A673 (cell line): ENCODE results near the gene ARHGAP26. TPM values are rescaled to one million over a fixed set of nuclear protein-coding genes. Genes with fewer than 3 reads are reported as not detected.

Experiments
- BruUV-seq: library from RNA; stranded (reverse); fragments of 400-500 nt; replicated peaks from 2 replicates; lab custom pipeline; 2021; lab: Mats Ljungman, UMichigan
- CTCF ChIA-PET: fragments of 300-600 bp; sonication (Branson Sonifier 250); formaldehyde crosslinking; loops from one replicate; lab custom pipeline; 2022; ENCODE audit warnings: antibody characterized with exemption; lab: Charles Lee
- POLR2A ChIA-PET: fragments of 300-600 bp; sonication (Branson Sonifier 250); formaldehyde crosslinking; loops from one replicate; lab custom pipeline; 2022; ENCODE audit warnings: antibody characterized with exemption; ENCODE audit not compliant: low non-redundant PET; lab: Charles Lee
- DNase-seq: peaks from one replicate; pipeline ENCODE4 v3.0.0-alpha.2; 2015; ENCODE audit warnings: low spot score
- H3K27ac ChIP-seq: fragments of 200-600 bp; sonication (generic); 2 replicates; pipeline ENCODE4 v1.5.1; 2016; ENCODE audit warnings: mixed run types, low read depth, mild to moderate bottlenecking, mixed read lengths, antibody characterized with exemption, low read length; ENCODE audit not compliant: poor library complexity, severe bottlenecking
- H3K27me3 ChIP-seq: fragments of 200-600 bp; sonication (generic); replicated peaks from 2 replicates; pipeline ENCODE4 v1.6.1; 2017; ENCODE audit warnings: mixed run types, low read depth, mild to moderate bottlenecking, mixed read lengths, antibody characterized with exemption, low read length; ENCODE audit not compliant: insufficient read depth, poor library complexity
- H3K36me3 ChIP-seq: fragments of 200-600 bp; sonication (generic); 2 replicates; pipeline ENCODE4 v1.6.1; 2016; ENCODE audit warnings: mixed run types, mild to moderate bottlenecking, mixed read lengths, antibody characterized with exemption, low read length; ENCODE audit not compliant: insufficient read depth, poor library complexity, severe bottlenecking
- H3K4me1 ChIP-seq: fragments of 200-600 bp; sonication (generic); 2 replicates; pipeline ENCODE4 v1.6.1; 2017; ENCODE audit warnings: mixed run types, mild to moderate bottlenecking, mixed read lengths, antibody characterized with exemption, low read length; ENCODE audit not compliant: insufficient read depth, poor library complexity, severe bottlenecking
- H3K4me3 ChIP-seq: fragments of 200-600 bp; sonication (generic); 2 replicates; pipeline ENCODE4 v1.5.1; 2016; ENCODE audit warnings: low read depth, mixed run types, mild to moderate bottlenecking, mixed read lengths, low read length; ENCODE audit not compliant: poor library complexity, severe bottlenecking
- H3K9me3 ChIP-seq: fragments of 200-600 bp; sonication (generic); 2 replicates; pipeline ENCODE4 v1.6.1; 2016; ENCODE audit warnings: mixed run types, low read depth, mild to moderate bottlenecking, mixed read lengths, antibody characterized with exemption, low read length; ENCODE audit not compliant: poor library complexity, severe bottlenecking
- CTCF ChIP-seq: fragments of 300-800, 200-600 bp; sonication (generic); conservative IDR thresholded peaks from 2 replicates; pipeline ENCODE4 v1.5.1; 2017; ENCODE audit warnings: low read depth, mild to moderate bottlenecking, antibody characterized with exemption, low read length, moderate library complexity, mixed read lengths
- EZH2 ChIP-seq: fragments of 200-600 bp; sonication (generic); IDR thresholded peaks from 2 replicates; pipeline ENCODE4 v1.6.1; 2017; ENCODE audit warnings: borderline replicate concordance, low read depth, mild to moderate bottlenecking, mixed read lengths, antibody characterized with exemption, low read length; ENCODE audit not compliant: poor library complexity, severe bottlenecking
- intact Hi-C: fragments of 100-400 bp; cut with micrococcal nuclease; formaldehyde crosslinking; loops from one replicate; pipeline ENCODE4 v1.10.0; 2022; ENCODE audit not compliant: unreplicated experiment
- total RNA-seq: library from RNA; stranded (reverse); gene quantifications from 2 replicates; pipeline ENCODE4 v1.2.3, GENCODE V29; 2021

ARHGAP26 gene
- total RNA-seq, 1 experiment from 2014 or later, result 25.5 TPM

GRCh38 chr5:143041461-143041860, 271.3 kb downstream of the ARHGAP26 start:
- Histone ChIP-seq H3K27me3 (no peaks in the 10 kb centered on the region), H3K4me1 (peaks cover 9% of the 10 kb centered on the region), H3K9me3 (no peaks in the 10 kb centered on the region), H3K27ac (no peak overlapping the region), H3K4me3 (no peak overlapping the region), H3K36me3 (no peaks in the 10 kb centered on the region)
- ChIA-PET CTCF (no interaction called here), POLR2A (no interaction called here)
- TF ChIP-seq CTCF (no peak), EZH2 (no peak)
- no peak for DNase-seq
- BruUV-seq, result no TSS peak
- intact Hi-C loops, result no loop called here

- ChIA-PET CTCF (no interaction called here), POLR2A (no interaction called here)
- no peak overlapping the region for H3K27ac ChIP-seq
- no peak for DNase-seq
- intact Hi-C loops, result no loop called here
- peaks cover 9% of the 10 kb centered on the region for H3K4me1 ChIP-seq
- no peaks in the 10 kb centered on the region for H3K27me3 ChIP-seq
- H3K4me3 ChIP-seq, result no peak overlapping the region
- no TSS peak for BruUV-seq
- H3K36me3 ChIP-seq, result no peaks in the 10 kb centered on the region
- TF ChIP-seq EZH2, result no peak
- no peak for TF ChIP-seq CTCF
- no peaks in the 10 kb centered on the region for H3K9me3 ChIP-seq
Measured at GRCh38 chr5:143041972-143042770, 272.0 kb downstream of the ARHGAP26 start.

- intact Hi-C loops, result no loop called here
- H3K4me3 ChIP-seq, result no peak overlapping the region
- ChIA-PET CTCF (no interaction called here), POLR2A (no interaction called here)
- H3K4me1 ChIP-seq, result peaks cover 9% of the 10 kb centered on the region
- H3K9me3 ChIP-seq, result no peaks in the 10 kb centered on the region
- TF ChIP-seq EZH2 (no peak), CTCF (no peak)
- H3K36me3 ChIP-seq, result no peaks in the 10 kb centered on the region
- no peak overlapping the region for H3K27ac ChIP-seq
- DNase-seq, result no peak
- H3K27me3 ChIP-seq, result no peaks in the 10 kb centered on the region
- BruUV-seq, result no TSS peak
Measured at GRCh38 chr5:143044265-143044664, 274.1 kb downstream of the ARHGAP26 start.
